Loucy (cell line): ENCODE measurements around the gene NPEPL1.

ENCODE experiments used
- H2AFZ ChIP-seq: fragments of 200-600 bp; sonication (generic); 2 replicates; pipeline ENCODE4 v1.6.0; 2016; ENCODE audit warnings: antibody characterized with exemption, mild to moderate bottlenecking, low read length, moderate library complexity
- H3F3A ChIP-seq: fragments of 200-600 bp; 2 replicates; pipeline ENCODE4 v1.6.0; 2016; ENCODE audit warnings: antibody characterized with exemption, low read depth, mild to moderate bottlenecking
- H3K27me3 ChIP-seq: fragments of 200-600 bp; sonication (generic); 2 replicates; pipeline ENCODE4 v1.6.1; 2014; ENCODE audit warnings: low read length, mild to moderate bottlenecking; ENCODE audit not compliant: insufficient read depth, poor library complexity, severe bottlenecking
- H3K36me3 ChIP-seq: fragments of 200-600 bp; sonication (generic); 2 replicates; pipeline ENCODE4 v1.6.1; 2016; ENCODE audit warnings: low read length; ENCODE audit not compliant: insufficient read depth
- H3K4me1 ChIP-seq: fragments of 200-600 bp; sonication (generic); 2 replicates; pipeline ENCODE4 v1.5.1; 2014; ENCODE audit warnings: low read length, mild to moderate bottlenecking; ENCODE audit not compliant: insufficient read depth, poor library complexity, severe bottlenecking
- H3K4me2 ChIP-seq: fragments of 200-600 bp; sonication (generic); 2 replicates; pipeline ENCODE4 v1.6.0; 2014; ENCODE audit warnings: antibody characterized with exemption, low read length, low read depth, mild to moderate bottlenecking; ENCODE audit not compliant: poor library complexity, severe bottlenecking
- H3K4me3 ChIP-seq: fragments of 200-600 bp; sonication (generic); 2 replicates; pipeline ENCODE4 v1.5.1; 2014; ENCODE audit warnings: low read length, mild to moderate bottlenecking, mixed read lengths; ENCODE audit not compliant: poor library complexity, severe bottlenecking
- H3K79me2 ChIP-seq: fragments of 200-600 bp; sonication (generic); 2 replicates; pipeline ENCODE4 v1.6.1; 2014; ENCODE audit warnings: low read length; ENCODE audit not compliant: insufficient read depth
- H3K9ac ChIP-seq: fragments of 200-600 bp; sonication (generic); 2 replicates; pipeline ENCODE4 v1.6.0; 2014; ENCODE audit warnings: mild to moderate bottlenecking, low read depth, low read length, moderate library complexity; ENCODE audit not compliant: poor library complexity, severe bottlenecking
- H3K9me2 ChIP-seq: fragments of 200-600 bp; sonication (generic); replicated peaks from 2 replicates; pipeline ENCODE4 v1.6.1; 2016; ENCODE audit warnings: low read depth, low read length, mixed read lengths
- H3K9me3 ChIP-seq: fragments of 200-600 bp; sonication (generic); 2 replicates; pipeline ENCODE4 v1.6.1; 2014; ENCODE audit warnings: mild to moderate bottlenecking, antibody characterized with exemption, low read length, low read depth; ENCODE audit not compliant: insufficient read depth
- H4K20me1 ChIP-seq: fragments of 200-600 bp; sonication (generic); 2 replicates; pipeline ENCODE4 v1.6.0; 2014; ENCODE audit warnings: antibody characterized with exemption, low read length, mild to moderate bottlenecking; ENCODE audit not compliant: insufficient read depth, poor library complexity, severe bottlenecking
- CTCF ChIP-seq: fragments of 200-600 bp; sonication (generic); conservative IDR thresholded peaks from 2 replicates; pipeline ENCODE4 v1.5.1; 2014; ENCODE audit warnings: mild to moderate bottlenecking, antibody characterized with exemption, low read length
- EZH2phosphoT487 ChIP-seq: fragments of 200-600 bp; IDR thresholded peaks from 2 replicates; pipeline ENCODE4 v1.6.1; 2018; ENCODE audit warnings: antibody characterized with exemption, mild to moderate bottlenecking, moderate library complexity, borderline replicate concordance

NPEPL1 gene

GRCh38 chr20:58669287-58670006, 23.2 kb upstream of the NPEPL1 start:
- no peak overlapping the region for H3K4me3 ChIP-seq
- no peak overlapping the region for H3K4me2 ChIP-seq
- no peaks in the 10 kb centered on the region for H3K4me1 ChIP-seq
- no peak for TF ChIP-seq EZH2phosphoT487
- no peak for TF ChIP-seq CTCF
- no peaks in the 10 kb centered on the region for H3K27me3 ChIP-seq
- peaks cover 25% of the 10 kb centered on the region for H3K79me2 ChIP-seq
- H3K36me3 ChIP-seq, result peaks cover 61% of the 10 kb centered on the region; the same call in 1 of the 2 replicates
- no peak overlapping the region for H2AFZ ChIP-seq
- H3F3A ChIP-seq, result no peaks in the 10 kb centered on the region
- peaks cover 18% of the 10 kb centered on the region for H4K20me1 ChIP-seq
- H3K9ac ChIP-seq, result no peak overlapping the region
- H3K9me2 ChIP-seq, result no peaks in the 10 kb centered on the region
- H3K9me3 ChIP-seq, result no peaks in the 10 kb centered on the region

- Histone ChIP-seq H2AFZ (no peak overlapping the region), H3K79me2 (peaks cover 18% of the 10 kb centered on the region), H4K20me1 (peaks cover 12% of the 10 kb centered on the region), H3K4me1 (no peaks in the 10 kb centered on the region), H3K4me3 (no peak overlapping the region), H3K27me3 (no peaks in the 10 kb centered on the region), H3K4me2 (no peak overlapping the region), H3K9me3 (no peaks in the 10 kb centered on the region), H3K36me3 (peaks cover 68% of the 10 kb centered on the region; the same call in 1 of the 2 replicates), H3K9ac (no peak overlapping the region), H3K9me2 (no peaks in the 10 kb centered on the region), H3F3A (no peaks in the 10 kb centered on the region)
- TF ChIP-seq CTCF (no peak), EZH2phosphoT487 (no peak)
Measured at GRCh38 chr20:58670102-58670501, 22.5 kb upstream of the NPEPL1 start.

- no peaks in the 10 kb centered on the region for H3K4me1 ChIP-seq
- no peaks in the 10 kb centered on the region for H3K27me3 ChIP-seq
- peaks cover 6% of the 10 kb centered on the region for H4K20me1 ChIP-seq
- H3K4me2 ChIP-seq, result no peak overlapping the region
- H3K9me2 ChIP-seq, result no peaks in the 10 kb centered on the region
- H3K4me3 ChIP-seq, result no peak overlapping the region
- H3K36me3 ChIP-seq, result peaks cover 74% of the 10 kb centered on the region; the same call in 1 of the 2 replicates
- peaks cover 13% of the 10 kb centered on the region; the same call in 1 of the 2 replicates for H3K79me2 ChIP-seq
- no peak overlapping the region for H3K9ac ChIP-seq
- no peak overlapping the region for H2AFZ ChIP-seq
- H3K9me3 ChIP-seq, result no peaks in the 10 kb centered on the region
- H3F3A ChIP-seq, result no peaks in the 10 kb centered on the region
- TF ChIP-seq CTCF, result no peak
- no peak for TF ChIP-seq EZH2phosphoT487
Measured at GRCh38 chr20:58670659-58671058, 21.9 kb upstream of the NPEPL1 start.
